ENCODE results near the gene UBE2V1. TPM values are rescaled to one million over a fixed set of nuclear protein-coding genes. Genes with fewer than 3 reads are reported as not detected.

Gene UBE2V1
- polyA plus RNA-seq, 3 donors, result 62.2 to 95.5 (median 71.1) TPM

GRCh38 chr20:50108556-50109235, 4.3 kb downstream of the UBE2V1 start:
- Histone ChIP-seq H3K27me3 (ENCODE audit: control insufficient read depth in 2 of 2, insufficient read depth in 2 of 2, low read length in 2 of 2) (no peaks in the 10 kb centered on the region), H3K9me3 (replicated peaks in 1 of 2; ENCODE audit: control insufficient read depth in 1 of 2, insufficient read depth in 1 of 2, low read length in 2 of 2) (no peaks in the 10 kb centered on the region), H2AFZ (ENCODE audit: insufficient read depth, low read depth, low read length, poor library complexity, severe bottlenecking) (no peak overlapping the region), H3K4me2 (replicated peaks; ENCODE audit: extremely low read depth, low read length, poor library complexity, severe bottlenecking) (no peak overlapping the region), H3K9ac (ENCODE audit: insufficient read depth, low read length, poor library complexity, severe bottlenecking) (no peak overlapping the region), H3K27ac (ENCODE audit: low read depth in 1 of 2, low read length in 2 of 2) (peak overlapping the region in 1 of 2 donors; percentile 38), H4K20me1 (ENCODE audit: insufficient read depth, low read length) (peaks cover 90% of the 10 kb centered on the region), H3K4me3 (replicated peaks in 1 of 3; ENCODE audit: low read depth in 2 of 3, low read length in 3 of 3) (no peak overlapping the region), H3K79me2 (ENCODE audit: insufficient read depth, low read length) (peaks cover 97% of the 10 kb centered on the region), H3K36me3 (replicated peaks in 1 of 2; ENCODE audit: control insufficient read depth in 1 of 2, insufficient read depth in 2 of 2, low read length in 2 of 2) (peaks cover 0 to 25% of the 10 kb centered on the region in 2 donors), H3K4me1 (ENCODE audit: control insufficient read depth in 1 of 2, insufficient read depth in 2 of 2, low read length in 2 of 2) (peaks cover 45 to 51% of the 10 kb centered on the region in 2 donors)
- peak in 2 of 3 donors; percentile 30 to 57 for DNase-seq
- WGBS (ENCODE audit: insufficient coverage), result no CpG with 5 or more reads among the region's 4 CpGs
- intact Hi-C loops (cut with micrococcal nuclease), result no loop called here
- H3K4me1 Mint-ChIP-seq, result peaks cover 57% of the 10 kb centered on the region
- H3K27ac Mint-ChIP-seq, result peak overlapping the region in 2 of 7 donors; percentile 10 to 52
- H3K36me3 Mint-ChIP-seq, result peaks cover 13 to 24% of the 10 kb centered on the region in 2 donors
- no peak for TF ChIP-seq CTCF (IDR thresholded peaks at IDR 0.05)
- H3K4me3 Mint-ChIP-seq, result no peak overlapping the region
- peaks cover 0 to 3% (median 0%) of the 10 kb centered on the region in 7 donors for H3K9me3 Mint-ChIP-seq
- peaks cover 0 to 2% (median 0%) of the 10 kb centered on the region in 3 donors for H3K27me3 Mint-ChIP-seq (ENCODE audit: low read depth in 3 of 3)

GRCh38 chr20:50107796-50108331, 5.1 kb downstream of the UBE2V1 start:
- Mint-ChIP-seq H3K36me3 (peaks cover 16 to 25% of the 10 kb centered on the region in 2 donors), H3K4me3 (no peak overlapping the region), H3K27me3 (ENCODE audit: low read depth in 3 of 3) (peaks cover 0 to 2% (median 0%) of the 10 kb centered on the region in 3 donors), H3K4me1 (peaks cover 59% of the 10 kb centered on the region), H3K9me3 (peaks cover 0 to 3% (median 0%) of the 10 kb centered on the region in 7 donors), H3K27ac (peak overlapping the region; percentile 14 to 83 (median 48))
- Histone ChIP-seq H3K27me3 (ENCODE audit: control insufficient read depth in 2 of 2, insufficient read depth in 2 of 2, low read length in 2 of 2) (no peaks in the 10 kb centered on the region), H3K36me3 (replicated peaks in 1 of 2; ENCODE audit: control insufficient read depth in 1 of 2, insufficient read depth in 2 of 2, low read length in 2 of 2) (peaks cover 0 to 25% of the 10 kb centered on the region in 2 donors), H4K20me1 (ENCODE audit: insufficient read depth, low read length) (peaks cover 98% of the 10 kb centered on the region), H3K9me3 (replicated peaks in 1 of 2; ENCODE audit: control insufficient read depth in 1 of 2, insufficient read depth in 1 of 2, low read length in 2 of 2) (no peaks in the 10 kb centered on the region), H3K27ac (ENCODE audit: low read depth in 1 of 2, low read length in 2 of 2) (peak overlapping the region in 1 of 2 donors; percentile 38), H3K4me2 (replicated peaks; ENCODE audit: extremely low read depth, low read length, poor library complexity, severe bottlenecking) (no peak overlapping the region), H3K4me3 (replicated peaks in 1 of 3; ENCODE audit: low read depth in 2 of 3, low read length in 3 of 3) (no peak overlapping the region), H3K79me2 (ENCODE audit: insufficient read depth, low read length) (peaks cover 100% of the 10 kb centered on the region), H2AFZ (ENCODE audit: insufficient read depth, low read depth, low read length, poor library complexity, severe bottlenecking) (no peak overlapping the region), H3K9ac (ENCODE audit: insufficient read depth, low read length, poor library complexity, severe bottlenecking) (no peak overlapping the region), H3K4me1 (ENCODE audit: control insufficient read depth in 1 of 2, insufficient read depth in 2 of 2, low read length in 2 of 2) (peaks cover 47 to 51% of the 10 kb centered on the region in 2 donors)
- intact Hi-C loops (cut with micrococcal nuclease), result no loop called here
- no peak for TF ChIP-seq CTCF (IDR thresholded peaks at IDR 0.05)
- 86% methylated on average over 5 of the region's 6 CpGs for WGBS (ENCODE audit: insufficient coverage)
- no peak for DNase-seq
